Measurements from ENCODE around the gene BCL7A. TPM values are rescaled to one million over a fixed set of nuclear protein-coding genes. Genes with fewer than 3 reads are reported as not detected.
A peak's percentile ranks its signal among the peaks of the same experiment; 100 is the strongest.

Gene BCL7A
- total RNA-seq, 1 experiment from 2014 or later, result 18.2 TPM

GRCh38 chr12:122057007-122057735, 35.5 kb downstream of the BCL7A start:
- H3K56ac ChIP-seq (ENCODE audit: insufficient read length, low read depth, low read length), result no peak overlapping the region
- H4K8ac ChIP-seq (replicated peaks; ENCODE audit: insufficient read length, low read depth, low read length), result no peak overlapping the region
- peaks cover 16 to 71% (median 64%) of the 10 kb centered on the region in 3 experiments; a peak in 6 of 7 replicates for H3K36me3 Mint-ChIP-seq (ENCODE audit: insufficient read depth in 1 of 3, low read depth in 3 of 3)
- no peaks in the 10 kb centered on the region for H3K79me1 ChIP-seq (ENCODE audit: insufficient read depth, low read depth, low read length, poor library complexity, severe bottlenecking)
- no CpG with 5 or more reads among the region's 11 CpGs for WGBS (ENCODE audit: extremely low coverage, insufficient read length, low lambda C conversion rate)
- H2AFZ ChIP-seq (ENCODE audit: low read length), result no peak overlapping the region
- no peak overlapping the region for H2BK12ac ChIP-seq (ENCODE audit: insufficient read length, low read depth, low read length)
- no peaks in the 10 kb centered on the region for H3K23me2 ChIP-seq (ENCODE audit: insufficient read length, low read depth, low read length, poor library complexity, severe bottlenecking)
- H3K4me3 Mint-ChIP-seq, result no peak overlapping the region
- no peak overlapping the region for H3K4me2 ChIP-seq (ENCODE audit: insufficient read depth, insufficient read length, low read length)
- H3K4ac ChIP-seq (ENCODE audit: low read depth, low read length), result no peak overlapping the region
- H2AK5ac ChIP-seq (ENCODE audit: insufficient read length, low read length), result no peak overlapping the region
- no peak overlapping the region for H4K91ac ChIP-seq (ENCODE audit: insufficient read length, low read depth, low read length)
- H3K18ac ChIP-seq (ENCODE audit: insufficient read length, low read depth, low read length), result no peak overlapping the region
- H2BK5ac ChIP-seq (ENCODE audit: insufficient read length, low read length), result no peak overlapping the region
- H2BK120ac ChIP-seq (ENCODE audit: low read depth, low read length, poor library complexity, severe bottlenecking), result no peak overlapping the region
- H3K23ac ChIP-seq (ENCODE audit: insufficient read length, low read depth, low read length), result no peak overlapping the region
- H3K27ac Mint-ChIP-seq, result peak overlapping the region in 1 of 3 experiments; percentile 80; a peak in 1 of 7 replicates
- H3K9ac ChIP-seq (ENCODE audit: extremely low read depth, insufficient read length, low read length), result no peak overlapping the region
- no peak overlapping the region for H3T11ph ChIP-seq (ENCODE audit: low read length)
- no peak for TF ChIP-seq CTCF (conservative IDR thresholded peaks at IDR 0.05)
- no peak overlapping the region for H2BK20ac ChIP-seq (ENCODE audit: low read depth, low read length, poor library complexity, severe bottlenecking)
- no peaks in the 10 kb centered on the region for H3K79me2 ChIP-seq (ENCODE audit: insufficient read depth, low read length)
- no peaks in the 10 kb centered on the region for H4K20me1 ChIP-seq (ENCODE audit: control insufficient read depth, insufficient read depth, insufficient read length)
- H3K9me3 ChIP-seq (ENCODE audit: control insufficient read depth, low read depth, low read length), result no peaks in the 10 kb centered on the region
- H2BK15ac ChIP-seq (ENCODE audit: low read depth, low read length), result no peak overlapping the region
- no peak overlapping the region for H3K14ac ChIP-seq (ENCODE audit: insufficient read depth, low read length)
- H4K5ac ChIP-seq (ENCODE audit: insufficient read length, low read depth, low read length), result no peak overlapping the region
- no peaks in the 10 kb centered on the region for H3K27me3 ChIP-seq (ENCODE audit: insufficient read depth, low read length)
- no peaks in the 10 kb centered on the region for H3K4me1 ChIP-seq (ENCODE audit: insufficient read depth, low read length)
- H3K27me3 Mint-ChIP-seq (ENCODE audit: low read depth), result no peaks in the 10 kb centered on the region; the same call in 1 of the 2 replicates
- no peak overlapping the region for H3K27ac ChIP-seq (ENCODE audit: insufficient read length, low read depth, low read length)
- peaks cover 0 to 4% of the 10 kb centered on the region in 2 experiments; a peak in 2 of 4 replicates for H3K4me1 Mint-ChIP-seq
- no peaks in the 10 kb centered on the region; a peak in 1 of 5 replicates for H3K9me3 Mint-ChIP-seq
- DNase-seq, result no peak

Data from H9 (cell line).